GM23248 (cell line): Measurements from ENCODE around the gene SUDS3.

Experiments
- EZH2 ChIP-seq: fragments of 200-600 bp; sonication (generic); IDR thresholded peaks from 2 replicates; pipeline ENCODE4 v1.6.1; 2018; ENCODE audit warnings: antibody characterized with exemption, mild to moderate bottlenecking; ENCODE audit not compliant: insufficient read depth, poor library complexity, severe bottlenecking
- EZH2phosphoT487 ChIP-seq: fragments of 200-600 bp; sonication (generic); IDR thresholded peaks from 2 replicates; pipeline ENCODE4 v1.6.1; 2018; ENCODE audit warnings: antibody characterized with exemption, moderate library complexity, mild to moderate bottlenecking, low read depth; ENCODE audit not compliant: insufficient read depth

- TF ChIP-seq EZH2phosphoT487 (no peak), EZH2 (no peak)
Measured at GRCh38 chr12:118429688-118430383, 53.5 kb downstream of the SUDS3 start.
